ENCODE data around the gene DUSP1.

The DUSP1 gene

GRCh38 chr5:172718527-172719114 is 52.4 kb downstream of the DUSP1 start:
- H3K4me3 ChIP-seq (ENCODE audit: low read depth, low read length), result no peak overlapping the region
- in situ Hi-C loops (cut with HindIII; ENCODE audit: low sequenced_read_pairs), result no loop called here
- TF ChIP-seq CTCF (IDR thresholded peaks at IDR 0.05; ENCODE audit: low read depth, low read length, missing control alignments), result no peak
- no peak for DNase-seq (ENCODE audit: low read depth)

All from astrocyte of the cerebellum (primary cell).